GM12872 (cell line): Measurements from ENCODE around the gene ZFYVE19.

Experiments used
- TF ChIP-seq, protein P1 (sequence below): IDR thresholded peaks from 3 replicates; pipeline ENCODE4 v1.5.1; 2011; ENCODE audit warnings: low read depth, mild to moderate bottlenecking, low read length, moderate library complexity; ENCODE audit not compliant: insufficient read depth

The ZFYVE19 gene

DNA sequence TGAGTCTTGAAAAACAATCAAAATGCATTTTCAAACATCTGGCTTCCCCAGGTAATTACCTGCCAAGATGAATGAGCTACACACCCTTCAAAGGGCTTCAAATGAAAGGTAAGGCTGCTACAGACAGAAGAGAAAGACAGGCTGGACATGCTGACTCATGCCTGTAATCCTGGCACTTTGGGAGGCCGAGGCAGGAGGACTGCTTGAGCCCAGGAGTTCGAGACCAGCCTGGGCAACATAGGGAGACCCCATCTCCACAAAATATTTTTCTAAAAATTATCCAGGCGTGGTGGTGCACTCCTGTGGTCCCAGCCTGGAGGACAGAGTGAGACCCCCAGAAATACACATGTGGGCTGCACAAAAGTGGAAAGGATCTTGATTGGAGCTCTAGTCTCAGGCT, 14.5 kb upstream of the ZFYVE19 start:
- TF ChIP-seq, protein P1, sequence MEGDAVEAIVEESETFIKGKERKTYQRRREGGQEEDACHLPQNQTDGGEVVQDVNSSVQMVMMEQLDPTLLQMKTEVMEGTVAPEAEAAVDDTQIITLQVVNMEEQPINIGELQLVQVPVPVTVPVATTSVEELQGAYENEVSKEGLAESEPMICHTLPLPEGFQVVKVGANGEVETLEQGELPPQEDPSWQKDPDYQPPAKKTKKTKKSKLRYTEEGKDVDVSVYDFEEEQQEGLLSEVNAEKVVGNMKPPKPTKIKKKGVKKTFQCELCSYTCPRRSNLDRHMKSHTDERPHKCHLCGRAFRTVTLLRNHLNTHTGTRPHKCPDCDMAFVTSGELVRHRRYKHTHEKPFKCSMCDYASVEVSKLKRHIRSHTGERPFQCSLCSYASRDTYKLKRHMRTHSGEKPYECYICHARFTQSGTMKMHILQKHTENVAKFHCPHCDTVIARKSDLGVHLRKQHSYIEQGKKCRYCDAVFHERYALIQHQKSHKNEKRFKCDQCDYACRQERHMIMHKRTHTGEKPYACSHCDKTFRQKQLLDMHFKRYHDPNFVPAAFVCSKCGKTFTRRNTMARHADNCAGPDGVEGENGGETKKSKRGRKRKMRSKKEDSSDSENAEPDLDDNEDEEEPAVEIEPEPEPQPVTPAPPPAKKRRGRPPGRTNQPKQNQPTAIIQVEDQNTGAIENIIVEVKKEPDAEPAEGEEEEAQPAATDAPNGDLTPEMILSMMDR: no peak

GRCh38 chr15:40793216-40793989, 13.5 kb upstream of the ZFYVE19 start:
- TF ChIP-seq, protein P1: no peak

GRCh38 chr15:40796041-40796440, 10.8 kb upstream of the ZFYVE19 start:
- TF ChIP-seq, protein P1: no peak

- TF ChIP-seq, protein P1: no peak
These were observed 10.4 kb upstream of the ZFYVE19 start for GRCh38 chr15:40796512-40796911.

- TF ChIP-seq, protein P1: no peak
These were observed 7.4 kb upstream of the ZFYVE19 start for GRCh38 chr15:40799523-40799922.

DNA sequence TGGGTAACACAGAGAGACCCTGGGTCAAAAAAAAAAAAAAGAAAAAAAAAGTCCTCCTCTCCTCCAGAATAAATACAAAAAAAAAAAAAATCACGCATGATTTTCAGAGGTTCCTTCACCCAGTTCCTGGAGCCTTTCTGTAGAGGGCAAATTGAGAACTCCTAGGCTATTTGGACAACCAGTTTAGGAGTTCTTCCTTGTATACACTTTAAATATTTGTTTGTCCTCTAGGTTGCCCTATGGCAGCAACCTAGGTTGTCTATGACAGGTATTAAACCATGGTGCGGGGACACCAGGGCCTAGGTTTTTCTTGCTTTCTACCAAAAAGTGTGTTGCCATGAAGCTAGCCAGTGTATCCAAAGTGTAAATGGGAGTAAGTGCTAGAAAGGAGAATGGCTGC, 3.8 kb upstream of the ZFYVE19 start:
- TF ChIP-seq, protein P1: no peak

GRCh38 chr15:40803688-40804087, 3.2 kb upstream of the ZFYVE19 start:
- TF ChIP-seq, protein P1: no peak

DNA sequence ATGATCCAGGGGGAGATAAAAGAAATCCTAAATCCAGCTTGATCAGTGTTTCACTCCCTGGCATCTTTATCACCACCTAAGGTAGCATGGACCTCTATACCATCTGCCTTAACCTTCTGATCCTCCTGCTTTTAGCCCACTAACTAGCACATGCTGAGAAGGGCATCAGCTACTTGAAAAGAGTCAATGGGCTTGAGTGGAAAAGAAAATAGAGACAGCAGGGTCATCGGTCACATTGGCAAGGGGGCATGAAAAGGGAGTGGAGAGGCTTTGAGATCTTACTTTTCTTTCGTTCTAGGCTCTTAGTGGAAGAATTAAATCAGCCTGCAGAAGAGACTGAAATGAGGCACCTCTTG, 239 bp upstream of the ZFYVE19 start:
- TF ChIP-seq, protein P1: no peak
